GM23338 (cell line): ENCODE data around the gene DELE1. TPM values are rescaled to one million over a fixed set of nuclear protein-coding genes. Genes with fewer than 3 reads are reported as not detected.

ENCODE experiments used
- ATAC-seq: fragments of 200-7000 bp; cut with Tn5 transposase; 3 replicates; pipeline ENCODE4 v1.9.1; 2020
- DNase-seq: peaks from one replicate; pipeline ENCODE4 v3.0.0-alpha.2; 2015; ENCODE audit warnings: low spot score
- H2AFZ ChIP-seq: fragments of 200-600 bp; sonication (generic); 2 replicates; pipeline ENCODE4 v1.8.0; 2016; ENCODE audit warnings: antibody characterized with exemption, mild to moderate bottlenecking, moderate library complexity
- H3F3A ChIP-seq: fragments of 200-600 bp; sonication (generic); replicated peaks from 2 replicates; pipeline ENCODE4 v1.8.0; 2017; ENCODE audit warnings: antibody characterized with exemption, mixed run types, low read depth
- H3K27ac ChIP-seq: fragments of 200-600 bp; sonication (generic); 2 replicates; pipeline ENCODE4 v1.6.1; 2016; ENCODE audit warnings: low read depth
- H3K27me3 ChIP-seq: fragments of 200-600 bp; sonication (generic); 2 replicates; pipeline ENCODE4 v1.8.0; 2016; ENCODE audit warnings: mild to moderate bottlenecking, mixed run types, moderate library complexity; ENCODE audit not compliant: insufficient read depth
- H3K36me3 ChIP-seq: fragments of 200-600 bp; sonication (generic); 2 replicates; pipeline ENCODE4 v1.8.0; 2016; ENCODE audit warnings: mild to moderate bottlenecking; ENCODE audit not compliant: insufficient read depth
- H3K4me1 ChIP-seq: fragments of 200-600 bp; sonication (generic); 2 replicates; pipeline ENCODE4 v1.8.0; 2016; ENCODE audit warnings: mild to moderate bottlenecking, moderate library complexity; ENCODE audit not compliant: insufficient read depth
- H3K4me2 ChIP-seq: fragments of 200-600 bp; sonication (generic); 2 replicates; pipeline ENCODE4 v1.7.1; 2017; ENCODE audit warnings: mixed run types
- H3K4me3 ChIP-seq: fragments of 200-600 bp; sonication (generic); 2 replicates; pipeline ENCODE4 v1.6.1; 2016; ENCODE audit warnings: mixed run types
- H3K79me2 ChIP-seq: fragments of 200-600 bp; sonication (generic); replicated peaks from 2 replicates; pipeline ENCODE4 v1.8.0; 2017; ENCODE audit warnings: mild to moderate bottlenecking; ENCODE audit not compliant: insufficient read depth
- H3K9me2 ChIP-seq: fragments of 200-600 bp; sonication (generic); 2 replicates; pipeline ENCODE4 v1.8.0; 2017; ENCODE audit not compliant: insufficient read depth
- H4K20me1 ChIP-seq: fragments of 200-600 bp; sonication (generic); replicated peaks from 2 replicates; pipeline ENCODE4 v1.8.0; 2017; ENCODE audit warnings: mild to moderate bottlenecking; ENCODE audit not compliant: insufficient read depth
- H3K27ac Mint-ChIP-seq: 2 replicates; pipeline ENCODE4 v1.8.0; 2020; ENCODE audit warnings: inconsistent platforms, mild to moderate bottlenecking, moderate library complexity, mixed read lengths
- H3K27me3 Mint-ChIP-seq: 3 replicates; pipeline ENCODE4 v1.8.0; 2022; ENCODE audit warnings: low read depth, mild to moderate bottlenecking, moderate library complexity, mixed read lengths, inconsistent platforms; ENCODE audit not compliant: insufficient read depth, poor library complexity
- H3K36me3 Mint-ChIP-seq: 3 replicates; pipeline ENCODE4 v1.8.0; 2021; ENCODE audit warnings: low read depth, mild to moderate bottlenecking, inconsistent platforms, moderate library complexity, mixed read lengths
- H3K4me1 Mint-ChIP-seq: 3 replicates; pipeline ENCODE4 v1.8.0; 2020; ENCODE audit warnings: mild to moderate bottlenecking, inconsistent platforms, mixed read lengths
- H3K4me3 Mint-ChIP-seq: 3 replicates; pipeline ENCODE4 v1.8.0; 2021; ENCODE audit warnings: moderate library complexity, mild to moderate bottlenecking, inconsistent platforms, mixed read lengths
- H3K9me3 Mint-ChIP-seq: 3 replicates; pipeline ENCODE4 v1.8.0; 2020; ENCODE audit warnings: moderate library complexity, mild to moderate bottlenecking, inconsistent platforms, mixed read lengths
- CREB1 ChIP-seq: fragments of 250-450 bp; sonication (Bioruptor Pico); IDR thresholded peaks from 2 replicates; pipeline ENCODE4 v1.5.0; 2020; ENCODE audit warnings: low read depth, mild to moderate bottlenecking, moderate library complexity
- EZH2 ChIP-seq: fragments of 200-600 bp; sonication (generic); IDR thresholded peaks from one replicate; pipeline ENCODE4 v1.8.0; 2017; ENCODE audit warnings: antibody characterized with exemption, mild to moderate bottlenecking, low read depth; ENCODE audit not compliant: unreplicated experiment
- EZH2phosphoT487 ChIP-seq: fragments of 200-600 bp; sonication (generic); IDR thresholded peaks from one replicate; pipeline ENCODE4 v1.8.1; 2018; ENCODE audit warnings: antibody characterized with exemption; ENCODE audit not compliant: unreplicated experiment
- NANOG ChIP-seq: IDR thresholded peaks from 2 replicates; pipeline ENCODE4 v1.6.1; 2016; ENCODE audit warnings: antibody characterized with exemption, borderline replicate concordance
- POLR2AphosphoS5 ChIP-seq: IDR thresholded peaks from 2 replicates; pipeline ENCODE4 v1.6.1; 2016; ENCODE audit warnings: antibody characterized with exemption, low read depth
- STAT1 ChIP-seq: IDR thresholded peaks from one replicate; pipeline ENCODE4 v1.6.1; 2016; ENCODE audit warnings: antibody characterized with exemption; ENCODE audit not compliant: unreplicated experiment
- ZNF331 ChIP-seq: fragments of 250-450 bp; sonication (Bioruptor Pico); IDR thresholded peaks from 2 replicates; pipeline ENCODE4 v1.5.0; 2020; ENCODE audit warnings: low read depth, mild to moderate bottlenecking, moderate library complexity
- polyA plus RNA-seq: library from polyadenylated mRNA; unstranded; fragments of >200 nt; fragmentation: Nextera tagmentation; extraction: Ambion mirVana; gene quantifications from 2 replicates; pipeline ENCODE4 v1.2.1, GENCODE V29; 2016
- total RNA-seq: library from RNA; depleted of rRNA; stranded (reverse); fragments of >200 nt; shearing (Covaris generic); gene quantifications from 2 replicates; pipeline ENCODE4 v1.2.3, GENCODE V29; 2014
- TF ChIP-seq, protein P1 (sequence below), 2 experiments: fragments of 200-600 bp in 1 of 2; sonication (generic) in 1 of 2; conservative IDR thresholded peaks; 2 replicates each; pipeline versions ENCODE4 v1.5.1 to v1.6.1; 2016 to 2017; ENCODE audit warnings: antibody characterized with exemption in 2 of 2, low read depth in 2 of 2, mild to moderate bottlenecking in 2 of 2, moderate library complexity in 1 of 2
- TF ChIP-seq, protein P2 (sequence below): IDR thresholded peaks from 2 replicates; pipeline ENCODE4 v1.6.1; 2016; ENCODE audit warnings: antibody characterized with exemption
- TF ChIP-seq, protein P3 (sequence below): fragments of 250-450 bp; sonication (Bioruptor Pico); IDR thresholded peaks from 2 replicates; pipeline ENCODE4 v1.5.0; 2020; ENCODE audit warnings: mild to moderate bottlenecking, moderate library complexity

DELE1 gene
- total and polyA plus RNA-seq, 2 experiments from 2014 or later: 26.9 to 62.2 TPM

DNA sequence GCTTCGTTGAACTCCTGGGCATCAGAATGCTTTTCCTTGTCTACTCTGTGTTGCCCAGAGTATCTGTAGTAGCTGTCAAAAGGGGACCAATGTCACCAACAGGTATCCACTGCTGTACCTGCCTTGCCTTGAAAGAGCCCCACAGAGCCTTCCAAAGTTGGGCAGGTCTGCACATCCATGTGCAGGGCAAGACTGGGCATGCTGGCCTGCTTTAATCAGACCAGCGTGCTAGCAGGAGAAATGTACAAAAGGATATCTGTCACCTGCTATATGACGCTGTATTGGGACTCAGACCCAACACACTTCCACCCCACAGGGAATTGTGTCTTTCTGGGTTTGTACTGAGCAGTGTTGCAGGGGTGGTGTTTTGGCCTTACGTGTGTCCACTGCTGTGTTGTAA is 11.9 kb downstream of the DELE1 start:
- Mint-ChIP-seq H3K27me3 (peaks cover 4% of the 10 kb centered on the region), H3K36me3 (peaks cover 70% of the 10 kb centered on the region), H3K9me3 (no peaks in the 10 kb centered on the region), H3K27ac (no peak overlapping the region), H3K4me3 (no peak overlapping the region), H3K4me1 (no peaks in the 10 kb centered on the region)
- H3K36me3 ChIP-seq: peaks cover 37% of the 10 kb centered on the region
- TF ChIP-seq EZH2phosphoT487 (no peak), ZNF331 (CRISPR knock-in tag) (no peak), CREB1 (CRISPR knock-in tag) (no peak), NANOG (no peak), POLR2AphosphoS5 (no peak), EZH2 (no peak), STAT1 (no peak)
- TF ChIP-seq, protein P1, sequence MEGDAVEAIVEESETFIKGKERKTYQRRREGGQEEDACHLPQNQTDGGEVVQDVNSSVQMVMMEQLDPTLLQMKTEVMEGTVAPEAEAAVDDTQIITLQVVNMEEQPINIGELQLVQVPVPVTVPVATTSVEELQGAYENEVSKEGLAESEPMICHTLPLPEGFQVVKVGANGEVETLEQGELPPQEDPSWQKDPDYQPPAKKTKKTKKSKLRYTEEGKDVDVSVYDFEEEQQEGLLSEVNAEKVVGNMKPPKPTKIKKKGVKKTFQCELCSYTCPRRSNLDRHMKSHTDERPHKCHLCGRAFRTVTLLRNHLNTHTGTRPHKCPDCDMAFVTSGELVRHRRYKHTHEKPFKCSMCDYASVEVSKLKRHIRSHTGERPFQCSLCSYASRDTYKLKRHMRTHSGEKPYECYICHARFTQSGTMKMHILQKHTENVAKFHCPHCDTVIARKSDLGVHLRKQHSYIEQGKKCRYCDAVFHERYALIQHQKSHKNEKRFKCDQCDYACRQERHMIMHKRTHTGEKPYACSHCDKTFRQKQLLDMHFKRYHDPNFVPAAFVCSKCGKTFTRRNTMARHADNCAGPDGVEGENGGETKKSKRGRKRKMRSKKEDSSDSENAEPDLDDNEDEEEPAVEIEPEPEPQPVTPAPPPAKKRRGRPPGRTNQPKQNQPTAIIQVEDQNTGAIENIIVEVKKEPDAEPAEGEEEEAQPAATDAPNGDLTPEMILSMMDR (conservative IDR thresholded peaks at IDR 0.05; ENCODE audit: low read depth in 2 of 2): no peak
- TF ChIP-seq, protein P2, sequence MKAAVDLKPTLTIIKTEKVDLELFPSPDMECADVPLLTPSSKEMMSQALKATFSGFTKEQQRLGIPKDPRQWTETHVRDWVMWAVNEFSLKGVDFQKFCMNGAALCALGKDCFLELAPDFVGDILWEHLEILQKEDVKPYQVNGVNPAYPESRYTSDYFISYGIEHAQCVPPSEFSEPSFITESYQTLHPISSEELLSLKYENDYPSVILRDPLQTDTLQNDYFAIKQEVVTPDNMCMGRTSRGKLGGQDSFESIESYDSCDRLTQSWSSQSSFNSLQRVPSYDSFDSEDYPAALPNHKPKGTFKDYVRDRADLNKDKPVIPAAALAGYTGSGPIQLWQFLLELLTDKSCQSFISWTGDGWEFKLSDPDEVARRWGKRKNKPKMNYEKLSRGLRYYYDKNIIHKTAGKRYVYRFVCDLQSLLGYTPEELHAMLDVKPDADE: no peak
- TF ChIP-seq, protein P3, sequence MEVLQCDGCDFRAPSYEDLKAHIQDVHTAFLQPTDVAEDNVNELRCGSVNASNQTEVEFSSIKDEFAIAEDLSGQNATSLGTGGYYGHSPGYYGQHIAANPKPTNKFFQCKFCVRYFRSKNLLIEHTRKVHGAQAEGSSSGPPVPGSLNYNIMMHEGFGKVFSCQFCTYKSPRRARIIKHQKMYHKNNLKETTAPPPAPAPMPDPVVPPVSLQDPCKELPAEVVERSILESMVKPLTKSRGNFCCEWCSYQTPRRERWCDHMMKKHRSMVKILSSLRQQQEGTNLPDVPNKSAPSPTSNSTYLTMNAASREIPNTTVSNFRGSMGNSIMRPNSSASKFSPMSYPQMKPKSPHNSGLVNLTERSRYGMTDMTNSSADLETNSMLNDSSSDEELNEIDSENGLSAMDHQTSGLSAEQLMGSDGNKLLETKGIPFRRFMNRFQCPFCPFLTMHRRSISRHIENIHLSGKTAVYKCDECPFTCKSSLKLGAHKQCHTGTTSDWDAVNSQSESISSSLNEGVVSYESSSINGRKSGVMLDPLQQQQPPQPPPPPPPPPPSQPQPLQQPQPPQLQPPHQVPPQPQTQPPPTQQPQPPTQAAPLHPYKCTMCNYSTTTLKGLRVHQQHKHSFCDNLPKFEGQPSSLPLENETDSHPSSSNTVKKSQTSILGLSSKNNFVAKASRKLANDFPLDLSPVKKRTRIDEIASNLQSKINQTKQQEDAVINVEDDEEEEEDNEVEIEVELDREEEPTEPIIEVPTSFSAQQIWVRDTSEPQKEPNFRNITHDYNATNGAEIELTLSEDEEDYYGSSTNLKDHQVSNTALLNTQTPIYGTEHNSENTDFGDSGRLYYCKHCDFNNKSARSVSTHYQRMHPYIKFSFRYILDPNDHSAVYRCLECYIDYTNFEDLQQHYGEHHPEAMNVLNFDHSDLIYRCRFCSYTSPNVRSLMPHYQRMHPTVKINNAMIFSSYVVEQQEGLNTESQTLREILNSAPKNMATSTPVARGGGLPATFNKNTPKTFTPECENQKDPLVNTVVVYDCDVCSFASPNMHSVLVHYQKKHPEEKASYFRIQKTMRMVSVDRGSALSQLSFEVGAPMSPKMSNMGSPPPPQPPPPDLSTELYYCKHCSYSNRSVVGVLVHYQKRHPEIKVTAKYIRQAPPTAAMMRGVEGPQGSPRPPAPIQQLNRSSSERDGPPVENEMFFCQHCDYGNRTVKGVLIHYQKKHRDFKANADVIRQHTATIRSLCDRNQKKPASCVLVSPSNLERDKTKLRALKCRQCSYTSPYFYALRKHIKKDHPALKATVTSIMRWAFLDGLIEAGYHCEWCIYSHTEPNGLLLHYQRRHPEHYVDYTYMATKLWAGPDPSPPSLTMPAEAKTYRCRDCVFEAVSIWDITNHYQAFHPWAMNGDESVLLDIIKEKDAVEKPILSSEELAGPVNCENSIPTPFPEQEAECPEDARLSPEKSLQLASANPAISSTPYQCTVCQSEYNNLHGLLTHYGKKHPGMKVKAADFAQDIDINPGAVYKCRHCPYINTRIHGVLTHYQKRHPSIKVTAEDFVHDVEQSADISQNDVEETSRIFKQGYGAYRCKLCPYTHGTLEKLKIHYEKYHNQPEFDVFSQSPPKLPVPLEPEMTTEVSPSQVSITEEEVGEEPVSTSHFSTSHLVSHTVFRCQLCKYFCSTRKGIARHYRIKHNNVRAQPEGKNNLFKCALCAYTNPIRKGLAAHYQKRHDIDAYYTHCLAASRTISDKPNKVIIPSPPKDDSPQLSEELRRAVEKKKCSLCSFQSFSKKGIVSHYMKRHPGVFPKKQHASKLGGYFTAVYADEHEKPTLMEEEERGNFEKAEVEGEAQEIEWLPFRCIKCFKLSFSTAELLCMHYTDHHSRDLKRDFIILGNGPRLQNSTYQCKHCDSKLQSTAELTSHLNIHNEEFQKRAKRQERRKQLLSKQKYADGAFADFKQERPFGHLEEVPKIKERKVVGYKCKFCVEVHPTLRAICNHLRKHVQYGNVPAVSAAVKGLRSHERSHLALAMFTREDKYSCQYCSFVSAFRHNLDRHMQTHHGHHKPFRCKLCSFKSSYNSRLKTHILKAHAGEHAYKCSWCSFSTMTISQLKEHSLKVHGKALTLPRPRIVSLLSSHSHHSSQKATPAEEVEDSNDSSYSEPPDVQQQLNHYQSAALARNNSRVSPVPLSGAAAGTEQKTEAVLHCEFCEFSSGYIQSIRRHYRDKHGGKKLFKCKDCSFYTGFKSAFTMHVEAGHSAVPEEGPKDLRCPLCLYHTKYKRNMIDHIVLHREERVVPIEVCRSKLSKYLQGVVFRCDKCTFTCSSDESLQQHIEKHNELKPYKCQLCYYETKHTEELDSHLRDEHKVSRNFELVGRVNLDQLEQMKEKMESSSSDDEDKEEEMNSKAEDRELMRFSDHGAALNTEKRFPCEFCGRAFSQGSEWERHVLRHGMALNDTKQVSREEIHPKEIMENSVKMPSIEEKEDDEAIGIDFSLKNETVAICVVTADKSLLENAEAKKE (CRISPR knock-in tag): no peak
- H4K20me1 ChIP-seq: no peaks in the 10 kb centered on the region; the same call in none of the 2 replicates
- no peaks in the 10 kb centered on the region for H3K79me2 ChIP-seq
- no peak overlapping the region for H2AFZ ChIP-seq
- H3K4me1 ChIP-seq: no peaks in the 10 kb centered on the region
- no peaks in the 10 kb centered on the region for H3K27me3 ChIP-seq
- H3K4me3 ChIP-seq: no peak overlapping the region
- DNase-seq (no peak), ATAC-seq (no peak)
- no peak overlapping the region for H3K27ac ChIP-seq
- H3F3A ChIP-seq: peaks cover 11% of the 10 kb centered on the region; the same call in 1 of the 2 replicates
- H3K9me2 ChIP-seq: no peaks in the 10 kb centered on the region
- no peak overlapping the region for H3K4me2 ChIP-seq
